GM12864 (cell line): ENCODE results near the gene SVEP1.

Source experiments
- DNase-seq: peaks from one replicate; pipeline ENCODE4 v3.0.0-alpha.2; 2011; ENCODE audit warnings: low read depth
- H3K4me3 ChIP-seq: 2 replicates; pipeline ENCODE4 v1.5.1; 2011; ENCODE audit warnings: mild to moderate bottlenecking, low read depth, low read length, control low read depth
- TF ChIP-seq, protein P1 (sequence below): IDR thresholded peaks from 2 replicates; pipeline ENCODE4 v1.5.1; 2011; ENCODE audit warnings: low read depth, mild to moderate bottlenecking, moderate library complexity, low read length, control low read depth, inconsistent platforms; ENCODE audit errors: missing control alignments

The SVEP1 gene

DNA sequence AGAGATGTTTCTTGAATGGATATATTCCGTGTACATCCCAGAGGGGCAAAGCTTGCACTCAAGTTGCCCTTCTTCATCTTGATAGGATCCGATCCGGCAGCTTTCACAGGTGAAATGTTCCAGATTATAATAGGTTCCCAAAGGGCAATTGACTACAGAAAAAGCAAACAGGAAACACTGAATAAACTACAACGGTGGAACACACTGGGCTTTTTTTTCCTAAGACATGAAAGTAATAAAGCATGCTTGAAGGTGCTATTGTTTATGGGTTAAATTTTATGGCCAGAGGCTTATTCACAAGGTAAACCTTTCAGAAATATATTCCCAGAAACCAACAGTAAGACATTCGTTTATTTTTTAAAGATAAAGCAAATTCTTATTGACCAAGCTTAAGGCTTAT lies 110.6 kb downstream of the SVEP1 start:
- TF ChIP-seq, protein P1, sequence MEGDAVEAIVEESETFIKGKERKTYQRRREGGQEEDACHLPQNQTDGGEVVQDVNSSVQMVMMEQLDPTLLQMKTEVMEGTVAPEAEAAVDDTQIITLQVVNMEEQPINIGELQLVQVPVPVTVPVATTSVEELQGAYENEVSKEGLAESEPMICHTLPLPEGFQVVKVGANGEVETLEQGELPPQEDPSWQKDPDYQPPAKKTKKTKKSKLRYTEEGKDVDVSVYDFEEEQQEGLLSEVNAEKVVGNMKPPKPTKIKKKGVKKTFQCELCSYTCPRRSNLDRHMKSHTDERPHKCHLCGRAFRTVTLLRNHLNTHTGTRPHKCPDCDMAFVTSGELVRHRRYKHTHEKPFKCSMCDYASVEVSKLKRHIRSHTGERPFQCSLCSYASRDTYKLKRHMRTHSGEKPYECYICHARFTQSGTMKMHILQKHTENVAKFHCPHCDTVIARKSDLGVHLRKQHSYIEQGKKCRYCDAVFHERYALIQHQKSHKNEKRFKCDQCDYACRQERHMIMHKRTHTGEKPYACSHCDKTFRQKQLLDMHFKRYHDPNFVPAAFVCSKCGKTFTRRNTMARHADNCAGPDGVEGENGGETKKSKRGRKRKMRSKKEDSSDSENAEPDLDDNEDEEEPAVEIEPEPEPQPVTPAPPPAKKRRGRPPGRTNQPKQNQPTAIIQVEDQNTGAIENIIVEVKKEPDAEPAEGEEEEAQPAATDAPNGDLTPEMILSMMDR = no peak
- DNase-seq = no peak
- H3K4me3 ChIP-seq = no peak overlapping the region

DNA sequence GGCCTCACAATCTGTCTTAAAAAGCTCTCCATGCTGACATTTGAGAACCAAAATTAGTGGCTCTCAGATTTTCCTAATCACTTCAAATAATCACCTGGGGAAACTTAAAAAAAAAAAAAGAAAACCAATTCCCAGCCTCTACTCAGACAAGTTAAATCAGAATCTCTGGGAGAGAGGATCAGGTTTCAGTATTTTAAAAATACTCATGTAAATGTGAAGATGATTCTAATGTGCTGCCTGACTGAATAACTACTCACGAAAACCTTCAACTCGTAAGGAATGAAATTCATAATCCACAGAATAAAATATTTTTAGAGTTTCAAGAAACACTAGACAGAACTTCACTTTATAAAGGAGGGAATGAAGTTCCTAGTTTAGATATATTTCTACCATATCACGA lies 114.4 kb downstream of the SVEP1 start:
- TF ChIP-seq, protein P1 = no peak
- no peak overlapping the region for H3K4me3 ChIP-seq
- no peak for DNase-seq

DNA sequence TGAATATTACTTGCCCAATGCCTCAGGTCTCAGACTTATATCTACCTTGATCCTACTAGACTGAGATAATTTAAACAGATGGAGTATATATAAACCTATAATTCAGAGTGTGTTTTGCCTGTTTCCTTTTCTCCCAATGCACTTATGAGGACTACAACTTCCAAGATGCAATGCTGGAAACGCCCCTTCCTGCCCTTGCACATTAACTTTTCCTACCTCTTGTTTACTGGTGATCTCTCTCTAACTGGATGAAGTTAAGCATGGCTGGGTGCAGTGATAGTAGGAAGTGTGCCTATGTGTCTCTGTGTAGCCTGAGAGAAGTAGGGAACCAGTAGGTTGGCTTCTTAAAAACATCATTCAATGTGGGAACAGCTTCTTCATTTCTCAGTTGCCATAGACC lies 115.2 kb downstream of the SVEP1 start:
- TF ChIP-seq, protein P1 = no peak
- H3K4me3 ChIP-seq = no peak overlapping the region
- DNase-seq = no peak

DNA sequence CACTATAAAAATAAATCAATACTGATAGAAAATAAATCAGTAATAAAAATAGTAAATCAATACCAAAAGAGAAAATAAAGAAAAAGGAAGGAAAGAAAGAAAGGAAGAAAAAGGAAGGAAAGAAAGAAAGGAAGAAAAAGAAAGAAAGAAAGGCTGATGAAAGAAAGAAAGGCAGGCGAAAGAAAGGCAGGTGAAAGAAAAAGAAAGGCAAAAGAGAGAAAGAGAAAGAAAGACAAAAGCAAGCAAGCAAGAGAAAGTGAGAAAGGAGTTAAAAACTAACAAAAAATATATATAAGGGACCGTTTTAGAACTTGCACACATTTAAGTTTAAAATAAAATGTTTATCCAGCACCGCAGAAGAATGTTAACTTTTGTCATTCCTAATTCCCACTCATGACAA lies 116.0 kb downstream of the SVEP1 start:
- TF ChIP-seq, protein P1 = no peak

DNA sequence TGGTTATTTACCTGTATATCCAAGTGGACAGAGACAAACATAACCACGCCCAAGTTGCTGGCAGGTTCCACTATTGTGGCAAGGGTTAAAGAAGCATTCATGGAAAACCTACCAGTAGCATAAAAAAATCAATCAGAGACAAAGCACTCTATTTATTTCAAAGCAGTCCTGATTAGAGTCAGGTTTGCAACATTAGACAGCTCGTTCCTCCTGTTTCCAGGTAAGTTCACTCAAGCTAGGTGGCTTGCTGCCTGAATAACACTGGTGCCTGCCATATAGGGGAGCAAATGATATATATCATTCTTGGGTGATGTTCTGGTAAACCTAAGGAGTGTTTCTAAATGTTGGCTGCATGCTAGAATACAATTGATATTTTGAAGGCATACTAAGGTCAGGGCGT lies 122.3 kb downstream of the SVEP1 start:
- H3K4me3 ChIP-seq = no peak overlapping the region
- TF ChIP-seq, protein P1 = no peak
- DNase-seq = no peak

More for the DNA sequence above, 116.0 kb downstream of the SVEP1 start:
- H3K4me3 ChIP-seq = no peak overlapping the region
- no peak for DNase-seq

DNA sequence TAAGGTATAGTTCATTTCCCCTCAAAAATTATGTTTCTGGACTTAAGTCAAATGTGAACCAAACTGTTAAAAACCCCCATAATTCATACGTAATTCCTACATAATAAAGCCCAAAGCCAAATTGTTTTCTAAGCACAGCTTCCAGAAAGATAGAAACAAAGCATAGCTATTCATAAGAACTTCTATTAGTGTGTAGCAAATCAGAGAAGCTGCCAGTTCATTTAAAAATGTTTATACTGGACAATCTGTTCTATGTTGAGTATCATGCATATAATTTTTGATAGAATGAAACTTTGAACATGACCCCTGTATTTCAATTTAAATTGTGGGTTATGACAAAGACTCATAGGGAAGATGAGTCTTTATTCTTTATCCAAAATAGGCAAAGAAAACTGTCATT lies 122.9 kb downstream of the SVEP1 start:
- no peak for DNase-seq
- no peak overlapping the region for H3K4me3 ChIP-seq
- TF ChIP-seq, protein P1 = no peak

DNA sequence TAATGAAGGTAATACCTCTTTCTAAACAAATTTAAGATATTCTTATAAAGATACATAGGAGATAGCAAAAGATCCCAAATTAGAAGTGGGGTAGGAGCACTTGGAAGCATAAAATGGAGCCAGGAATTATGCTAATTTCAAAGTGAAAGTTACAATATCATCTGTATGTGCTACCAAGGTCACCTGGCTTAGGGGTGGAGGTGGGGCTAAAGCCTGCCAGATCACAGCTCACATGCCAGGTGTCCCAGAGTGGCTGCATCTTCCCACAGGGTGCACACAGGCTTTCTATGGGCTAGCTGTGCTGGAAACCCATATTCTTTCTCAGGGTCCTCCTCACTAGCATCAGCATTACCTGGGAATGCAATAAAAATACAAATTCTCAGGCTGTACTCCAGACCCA lies 123.7 kb downstream of the SVEP1 start:
- H3K4me3 ChIP-seq = no peak overlapping the region

More for the DNA sequence above, 123.7 kb downstream of the SVEP1 start:
- TF ChIP-seq, protein P1 = no peak
- DNase-seq = no peak
